ENCODE results near the gene FAM228A.
"Not testable (repeated sequence)": the region's sequence is repeated elsewhere in the genome, so short reads cannot be mapped to it uniquely, and the experiment has no call there.

Gene FAM228A

GRCh38 chr2:24190503-24190902, 15.7 kb downstream of the FAM228A start:
- no peak for DNase-seq (ENCODE audit: low read depth in 1 of 2, low spot score in 1 of 2)

- DNase-seq (ENCODE audit: low read depth in 1 of 2, low spot score in 1 of 2): no peak
Measured at GRCh38 chr2:24191156-24191555, 16.3 kb downstream of the FAM228A start.

- no peak for DNase-seq (ENCODE audit: low read depth in 1 of 2, low spot score in 1 of 2)
Measured at GRCh38 chr2:24191848-24192247, 17.0 kb downstream of the FAM228A start.

- DNase-seq (ENCODE audit: low read depth in 1 of 2, low spot score in 1 of 2): not testable (repeated sequence)
Measured at GRCh38 chr2:24197213-24197612, 22.4 kb downstream of the FAM228A start.

GRCh38 chr2:24199968-24200590, 25.2 kb downstream of the FAM228A start:
- DNase-seq (ENCODE audit: low read depth in 1 of 2, low spot score in 1 of 2): no peak

- no peak for DNase-seq (ENCODE audit: low read depth in 1 of 2, low spot score in 1 of 2)
Measured at GRCh38 chr2:24200799-24201198, 25.9 kb downstream of the FAM228A start.

- DNase-seq (ENCODE audit: low read depth in 1 of 2, low spot score in 1 of 2): no peak
Measured at GRCh38 chr2:24203029-24203786, 28.4 kb downstream of the FAM228A start.

- DNase-seq (ENCODE audit: low read depth in 1 of 2, low spot score in 1 of 2): no peak
Measured at GRCh38 chr2:24203787-24204150, 28.9 kb downstream of the FAM228A start.

- DNase-seq (ENCODE audit: low read depth in 1 of 2, low spot score in 1 of 2): no peak
Measured at GRCh38 chr2:24204505-24204904, 29.7 kb downstream of the FAM228A start.

GRCh38 chr2:24205131-24205530, 30.3 kb downstream of the FAM228A start:
- DNase-seq (ENCODE audit: low read depth in 1 of 2, low spot score in 1 of 2): no peak

- DNase-seq (ENCODE audit: low read depth in 1 of 2, low spot score in 1 of 2): no peak
Measured at GRCh38 chr2:24206242-24206641, 31.4 kb downstream of the FAM228A start.

GRCh38 chr2:24206714-24207113, 31.9 kb downstream of the FAM228A start:
- no peak for DNase-seq (ENCODE audit: low read depth in 1 of 2, low spot score in 1 of 2)

- no peak for DNase-seq (ENCODE audit: low read depth in 1 of 2, low spot score in 1 of 2)
Measured at GRCh38 chr2:24207359-24207758, 32.5 kb downstream of the FAM228A start.

- DNase-seq (ENCODE audit: low read depth in 1 of 2, low spot score in 1 of 2): no peak
Measured at GRCh38 chr2:24208490-24208889, 33.6 kb downstream of the FAM228A start.

- DNase-seq (ENCODE audit: low read depth in 1 of 2, low spot score in 1 of 2): no peak
Measured at GRCh38 chr2:24209389-24210105, 34.7 kb downstream of the FAM228A start.

- no peak for DNase-seq (ENCODE audit: low read depth in 1 of 2, low spot score in 1 of 2)
Measured at GRCh38 chr2:24210106-24210455, 35.2 kb downstream of the FAM228A start.

GRCh38 chr2:24210723-24211122, 35.9 kb downstream of the FAM228A start:
- no peak for DNase-seq (ENCODE audit: low read depth in 1 of 2, low spot score in 1 of 2)

- no peak for DNase-seq (ENCODE audit: low read depth in 1 of 2, low spot score in 1 of 2)
Measured at GRCh38 chr2:24211408-24211807, 36.6 kb downstream of the FAM228A start.

- DNase-seq (ENCODE audit: low read depth in 1 of 2, low spot score in 1 of 2): no peak
Measured at GRCh38 chr2:24214880-24215279, 40.0 kb downstream of the FAM228A start.

- DNase-seq (ENCODE audit: low read depth in 1 of 2, low spot score in 1 of 2): no peak
Measured at GRCh38 chr2:24220554-24221291, 45.9 kb downstream of the FAM228A start.

GRCh38 chr2:24221343-24222050, 46.6 kb downstream of the FAM228A start:
- DNase-seq (ENCODE audit: low read depth in 1 of 2, low spot score in 1 of 2): no peak

All from stimulated activated CD4-positive, alpha-beta T cell treated with anti-CD3 and anti-CD28 coated beads, Interleukin-15, amount 100 ng/mL, for 1 hour (primary cell).